Suprapubic skin (tissue), 4 donors: ENCODE results near the gene IFNK.

Source experiments
- CTCF ChIP-seq, 2 donors: fragments of 200-600 bp in 1 of 2; fragments of 450-650 bp in 1 of 2; sonication (generic) in 1 of 2; IDR thresholded peaks; one replicate each; pipeline ENCODE4 v1.5.1; 2016 to 2019; ENCODE audit warnings: antibody characterized with exemption in 2 of 2, mild to moderate bottlenecking in 1 of 2, moderate library complexity in 1 of 2
- EP300 ChIP-seq: sonication (generic); formaldehyde crosslinking; IDR thresholded peaks from one replicate; pipeline ENCODE4 v1.6.1; 2017; ENCODE audit warnings: antibody characterized with exemption
- POLR2A ChIP-seq, 2 donors: fragments of 450-650 bp; IDR thresholded peaks; one replicate each; pipeline ENCODE4 v1.6.1; 2017; ENCODE audit warnings: antibody characterized with exemption in 2 of 2, mild to moderate bottlenecking in 2 of 2, moderate library complexity in 2 of 2
- POLR2AphosphoS5 ChIP-seq, 3 donors: sonication (generic); formaldehyde crosslinking; IDR thresholded peaks; one replicate each; pipeline ENCODE4 v1.6.1; 2017; ENCODE audit warnings: antibody characterized with exemption in 3 of 3

- no peak for TF ChIP-seq CTCF (IDR thresholded peaks at IDR 0.05)
- TF ChIP-seq POLR2A (IDR thresholded peaks at IDR 0.05), result no peak
- no peak for TF ChIP-seq POLR2AphosphoS5 (IDR thresholded peaks at IDR 0.05)
- TF ChIP-seq EP300, result no peak
These were observed 11.6 kb downstream of the IFNK start for GRCh38 chr9:27535701-27536118.
